Panc1 (cell line): ENCODE measurements around the gene TSSK6. TPM values are rescaled to one million over a fixed set of nuclear protein-coding genes. Genes with fewer than 3 reads are reported as not detected.

Experiments
- ATAC-seq: fragments of 200-7000 bp; cut with Tn5 transposase; 2 replicates; pipeline ENCODE4 v1.9.1; 2020; ENCODE audit warnings: mild to moderate bottlenecking, moderate library complexity
- BruUV-seq: library from RNA; stranded (reverse); fragments of 400-500 nt; replicated peaks from 2 replicates; lab custom pipeline; 2021; lab: Mats Ljungman, UMichigan
- CTCF ChIA-PET: fragments of 300-600 bp; sonication (Branson Sonifier 250); formaldehyde crosslinking; loops from one replicate; lab custom pipeline; 2022; ENCODE audit warnings: antibody characterized with exemption; lab: Charles Lee
- POLR2A ChIA-PET: fragments of 300-600 bp; sonication (Branson Sonifier 250); formaldehyde crosslinking; loops from one replicate; lab custom pipeline; 2022; ENCODE audit warnings: antibody characterized with exemption; lab: Charles Lee
- DNase-seq: peaks from one replicate; pipeline ENCODE4 v3.0.0-alpha.2; 2010; ENCODE audit warnings: low read depth, low spot score
- H3K27ac ChIP-seq: 2 replicates; pipeline ENCODE4 v1.5.1; 2011; ENCODE audit warnings: mild to moderate bottlenecking, low read length, inconsistent platforms
- H3K27me3 ChIP-seq: fragments of 200-500 bp; sonication (Bioruptor generic); 2 replicates; pipeline ENCODE4 v1.6.0; 2014; ENCODE audit warnings: low read length, inconsistent platforms; ENCODE audit not compliant: control insufficient read depth, insufficient read depth
- H3K36me3 ChIP-seq: fragments of 200-500 bp; sonication (Bioruptor generic); 2 replicates; pipeline ENCODE4 v1.5.1; 2014; ENCODE audit warnings: inconsistent platforms, mild to moderate bottlenecking, low read length, moderate library complexity; ENCODE audit not compliant: control insufficient read depth, insufficient read depth
- H3K4me1 ChIP-seq: 2 replicates; pipeline ENCODE4 v1.5.1; 2011; ENCODE audit warnings: inconsistent platforms, mild to moderate bottlenecking, low read length, moderate library complexity; ENCODE audit not compliant: control insufficient read depth, insufficient read depth
- H3K4me3 ChIP-seq, 2 experiments: 2 replicates each; pipeline ENCODE4 v1.5.1; 2011 to 2012; ENCODE audit warnings: low read depth in 2 of 2, low read length in 2 of 2, mild to moderate bottlenecking in 2 of 2, inconsistent platforms in 1 of 2, moderate library complexity in 1 of 2
- H3K9me3 ChIP-seq: fragments of 200-500 bp; sonication (Bioruptor generic); 2 replicates; pipeline ENCODE4 v1.5.1; 2014; ENCODE audit warnings: low read depth, mild to moderate bottlenecking, inconsistent platforms, low read length, moderate library complexity; ENCODE audit not compliant: control insufficient read depth, insufficient read depth
- CTCF ChIP-seq: fragments of 450-650 bp; IDR thresholded peaks from 2 replicates; pipeline ENCODE4 v1.5.1; 2017; ENCODE audit warnings: mild to moderate bottlenecking
- POLR2AphosphoS5 ChIP-seq: IDR thresholded peaks from 2 replicates; pipeline ENCODE4 v1.6.1; 2012; ENCODE audit warnings: mild to moderate bottlenecking, low read depth, low read length, moderate library complexity
- SIN3A ChIP-seq: IDR thresholded peaks from 2 replicates; pipeline ENCODE4 v1.6.1; 2012; ENCODE audit warnings: low read depth, mild to moderate bottlenecking, low read length, moderate library complexity, borderline replicate concordance; ENCODE audit not compliant: insufficient read depth
- TCF7L2 ChIP-seq: IDR thresholded peaks from 2 replicates; pipeline ENCODE4 v1.6.1; 2011; ENCODE audit warnings: mild to moderate bottlenecking, low read depth, low read length, inconsistent platforms
- in situ Hi-C: cut with HindIII; loops from 2 replicates; pipeline ENCODE4 v1.10.0; 2016; ENCODE audit warnings: low sequenced_read_pairs, low pct_unique_long_range_greater_than_20kb
- intact Hi-C: fragments of 100-400 bp; cut with micrococcal nuclease; formaldehyde crosslinking; loops from one replicate; pipeline ENCODE4 v1.10.0; 2022; ENCODE audit not compliant: unreplicated experiment
- total RNA-seq: library from RNA; stranded (reverse); gene quantifications from one replicate; pipeline ENCODE4 v1.2.1, GENCODE V29; 2021; ENCODE audit not compliant: unreplicated experiment
- TF ChIP-seq, protein P1 (sequence below), 2 experiments: IDR thresholded peaks; 2 replicates each; pipeline ENCODE4 v1.6.1; 2011 to 2012; ENCODE audit warnings: low read depth in 2 of 2, control low read depth in 1 of 2, low read length in 1 of 2, mild to moderate bottlenecking in 1 of 2, moderate library complexity in 1 of 2; ENCODE audit not compliant: insufficient read depth in 1 of 2

TSSK6 gene
- total RNA-seq, 1 experiment from 2014 or later, result 1.8 TPM

GRCh38 chr19:19480688-19481087 lies 34.7 kb downstream of the TSSK6 start:
- TF ChIP-seq CTCF, result no peak
- TF ChIP-seq, protein P1, sequence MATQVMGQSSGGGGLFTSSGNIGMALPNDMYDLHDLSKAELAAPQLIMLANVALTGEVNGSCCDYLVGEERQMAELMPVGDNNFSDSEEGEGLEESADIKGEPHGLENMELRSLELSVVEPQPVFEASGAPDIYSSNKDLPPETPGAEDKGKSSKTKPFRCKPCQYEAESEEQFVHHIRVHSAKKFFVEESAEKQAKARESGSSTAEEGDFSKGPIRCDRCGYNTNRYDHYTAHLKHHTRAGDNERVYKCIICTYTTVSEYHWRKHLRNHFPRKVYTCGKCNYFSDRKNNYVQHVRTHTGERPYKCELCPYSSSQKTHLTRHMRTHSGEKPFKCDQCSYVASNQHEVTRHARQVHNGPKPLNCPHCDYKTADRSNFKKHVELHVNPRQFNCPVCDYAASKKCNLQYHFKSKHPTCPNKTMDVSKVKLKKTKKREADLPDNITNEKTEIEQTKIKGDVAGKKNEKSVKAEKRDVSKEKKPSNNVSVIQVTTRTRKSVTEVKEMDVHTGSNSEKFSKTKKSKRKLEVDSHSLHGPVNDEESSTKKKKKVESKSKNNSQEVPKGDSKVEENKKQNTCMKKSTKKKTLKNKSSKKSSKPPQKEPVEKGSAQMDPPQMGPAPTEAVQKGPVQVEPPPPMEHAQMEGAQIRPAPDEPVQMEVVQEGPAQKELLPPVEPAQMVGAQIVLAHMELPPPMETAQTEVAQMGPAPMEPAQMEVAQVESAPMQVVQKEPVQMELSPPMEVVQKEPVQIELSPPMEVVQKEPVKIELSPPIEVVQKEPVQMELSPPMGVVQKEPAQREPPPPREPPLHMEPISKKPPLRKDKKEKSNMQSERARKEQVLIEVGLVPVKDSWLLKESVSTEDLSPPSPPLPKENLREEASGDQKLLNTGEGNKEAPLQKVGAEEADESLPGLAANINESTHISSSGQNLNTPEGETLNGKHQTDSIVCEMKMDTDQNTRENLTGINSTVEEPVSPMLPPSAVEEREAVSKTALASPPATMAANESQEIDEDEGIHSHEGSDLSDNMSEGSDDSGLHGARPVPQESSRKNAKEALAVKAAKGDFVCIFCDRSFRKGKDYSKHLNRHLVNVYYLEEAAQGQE (IDR thresholded peaks at IDR 0.05; ENCODE audit: insufficient read depth in 1 of 2, low read depth in 2 of 2, low read length in 1 of 2), result no peak
- TF ChIP-seq POLR2AphosphoS5, result no peak
- TF ChIP-seq SIN3A, result no peak
- TF ChIP-seq TCF7L2, result no peak
- CTCF ChIA-PET, result no interaction called here
- in situ Hi-C loops, result no loop called here
- POLR2A ChIA-PET, result no interaction called here
- no peak overlapping the region for H3K27ac ChIP-seq
- no peaks in the 10 kb centered on the region for H3K9me3 ChIP-seq
- DNase-seq, result no peak
- H3K36me3 ChIP-seq, result no peaks in the 10 kb centered on the region
- no TSS peak for BruUV-seq
- ATAC-seq, result no peak
- peaks cover 7% of the 10 kb centered on the region; the same call in 1 of the 2 replicates for H3K4me1 ChIP-seq
- no peaks in the 10 kb centered on the region for H3K27me3 ChIP-seq
- no peak overlapping the region for H3K4me3 ChIP-seq
- intact Hi-C loops, result no loop called here

GRCh38 chr19:19477705-19478383 lies 37.5 kb downstream of the TSSK6 start:
- POLR2A ChIA-PET, result no interaction called here
- Histone ChIP-seq H3K36me3 (no peaks in the 10 kb centered on the region), H3K9me3 (no peaks in the 10 kb centered on the region), H3K4me1 (no peaks in the 10 kb centered on the region; the same call in 1 of the 2 replicates), H3K27me3 (no peaks in the 10 kb centered on the region), H3K4me3 (no peak overlapping the region), H3K27ac (no peak overlapping the region)
- TF ChIP-seq TCF7L2, result no peak
- in situ Hi-C loops (no loop called here), intact Hi-C loops (no loop called here)
- CTCF ChIA-PET, result no interaction called here
- no TSS peak for BruUV-seq
- no peak for ATAC-seq
- DNase-seq, result no peak
